MM.1S (cell line): ENCODE results near the gene SLC39A7.

Experiments used
- EZH2 ChIP-seq: fragments of 300-600 bp; sonication (generic); optimal IDR thresholded peaks from 2 replicates; pipeline ENCODE3; 2017; ENCODE audit warnings: low read depth, mild to moderate bottlenecking, antibody characterized with exemption, low read length, mixed read lengths
- TF ChIP-seq, protein P1 (sequence below): fragments of 300-600 bp; sonication (generic); IDR thresholded peaks from 2 replicates; pipeline ENCODE4 v1.5.1; 2016; ENCODE audit warnings: antibody characterized with exemption, low read length, mixed read lengths

- TF ChIP-seq, protein P1, sequence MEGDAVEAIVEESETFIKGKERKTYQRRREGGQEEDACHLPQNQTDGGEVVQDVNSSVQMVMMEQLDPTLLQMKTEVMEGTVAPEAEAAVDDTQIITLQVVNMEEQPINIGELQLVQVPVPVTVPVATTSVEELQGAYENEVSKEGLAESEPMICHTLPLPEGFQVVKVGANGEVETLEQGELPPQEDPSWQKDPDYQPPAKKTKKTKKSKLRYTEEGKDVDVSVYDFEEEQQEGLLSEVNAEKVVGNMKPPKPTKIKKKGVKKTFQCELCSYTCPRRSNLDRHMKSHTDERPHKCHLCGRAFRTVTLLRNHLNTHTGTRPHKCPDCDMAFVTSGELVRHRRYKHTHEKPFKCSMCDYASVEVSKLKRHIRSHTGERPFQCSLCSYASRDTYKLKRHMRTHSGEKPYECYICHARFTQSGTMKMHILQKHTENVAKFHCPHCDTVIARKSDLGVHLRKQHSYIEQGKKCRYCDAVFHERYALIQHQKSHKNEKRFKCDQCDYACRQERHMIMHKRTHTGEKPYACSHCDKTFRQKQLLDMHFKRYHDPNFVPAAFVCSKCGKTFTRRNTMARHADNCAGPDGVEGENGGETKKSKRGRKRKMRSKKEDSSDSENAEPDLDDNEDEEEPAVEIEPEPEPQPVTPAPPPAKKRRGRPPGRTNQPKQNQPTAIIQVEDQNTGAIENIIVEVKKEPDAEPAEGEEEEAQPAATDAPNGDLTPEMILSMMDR, result no peak
- TF ChIP-seq EZH2, result no peak
These were observed 9.2 kb downstream of the SLC39A7 start for GRCh38 chr6:33209856-33210255.
